Activated naive CD4-positive, alpha-beta T cell treated with anti-CD3 and anti-CD28 coated beads, Interleukin-2, amount 50 U/mL, for 72 hours (primary cell): ENCODE results near the gene SRP54. TPM values are rescaled to one million over a fixed set of nuclear protein-coding genes. Genes with fewer than 3 reads are reported as not detected.
"Not testable (repeated sequence)": the region's sequence is repeated elsewhere in the genome, so short reads cannot be mapped to it uniquely, and the experiment has no call there.

Experiments used
- ATAC-seq, 2 donors: fragments of 150-1000 bp; cut with Tn5 transposase; 2 replicates each; pipeline ENCODE4 v1.10.0; 2021; ENCODE audit warnings: mild to moderate bottlenecking in 2 of 2, moderate library complexity in 2 of 2
- DNase-seq, 2 donors: peaks; one replicate each; pipeline ENCODE4 v3.0.0; 2021 to 2022; ENCODE audit warnings: low spot score in 2 of 2
- H3K27ac Mint-ChIP-seq, 2 donors: one replicate each; pipeline ENCODE4 v1.8.0; 2022; ENCODE audit warnings: mild to moderate bottlenecking in 2 of 2, mixed read lengths in 2 of 2
- H3K36me3 Mint-ChIP-seq, 2 donors: one replicate each; pipeline ENCODE4 v1.8.0; 2022; ENCODE audit warnings: mixed read lengths in 2 of 2
- H3K9me3 Mint-ChIP-seq, 2 donors: one replicate each; pipeline ENCODE4 v1.8.0; 2022; ENCODE audit warnings: mixed read lengths in 2 of 2
- total RNA-seq, 2 donors: library from RNA; stranded (reverse); gene quantifications; one replicate each; pipeline ENCODE4 v1.2.3, GENCODE V29; 2022

SRP54 gene
- total RNA-seq, 2 donors from 2014 or later, result 96.4 to 117 TPM

- ATAC-seq (no peak), DNase-seq (no peak)
- H3K9me3 Mint-ChIP-seq, result peaks cover 11 to 15% of the 10 kb centered on the region in 2 donors
- H3K27ac Mint-ChIP-seq, result no peak overlapping the region
- H3K36me3 Mint-ChIP-seq, result peaks cover 29 to 54% of the 10 kb centered on the region in 2 donors
Observed at GRCh38 chr14:35032562-35032961, 49.8 kb downstream of the SRP54 start.

GRCh38 chr14:35034440-35034833 is 51.6 kb downstream of the SRP54 start:
- no peak overlapping the region for H3K27ac Mint-ChIP-seq
- no peak for ATAC-seq
- peaks cover 11 to 15% of the 10 kb centered on the region in 2 donors for H3K9me3 Mint-ChIP-seq
- peaks cover 24 to 41% of the 10 kb centered on the region in 2 donors for H3K36me3 Mint-ChIP-seq
- DNase-seq, result peak in 1 of 2 donors; percentile 11

- DNase-seq, H3K27ac Mint-ChIP-seq: not testable (repeated sequence)
- Mint-ChIP-seq H3K36me3 (peaks cover 23 to 39% of the 10 kb centered on the region in 2 donors), H3K9me3 (peaks cover 11 to 15% of the 10 kb centered on the region in 2 donors)
- ATAC-seq, result peak in 1 of 2 donors; percentile 24
Observed at GRCh38 chr14:35034944-35035554, 52.3 kb downstream of the SRP54 start.

GRCh38 chr14:35038312-35038711 is 55.5 kb downstream of the SRP54 start:
- DNase-seq, H3K27ac Mint-ChIP-seq, ATAC-seq: not testable (repeated sequence)
- H3K9me3 Mint-ChIP-seq, result peaks cover 9 to 13% of the 10 kb centered on the region in 2 donors
- peaks cover 21 to 28% of the 10 kb centered on the region in 2 donors for H3K36me3 Mint-ChIP-seq

- ATAC-seq (no peak), DNase-seq (no peak)
- H3K36me3 Mint-ChIP-seq, result peaks cover 0 to 3% of the 10 kb centered on the region in 2 donors
- no peaks in the 10 kb centered on the region for H3K9me3 Mint-ChIP-seq
- H3K27ac Mint-ChIP-seq, result no peak overlapping the region
Observed at GRCh38 chr14:35042632-35043031, 59.8 kb downstream of the SRP54 start.

- Mint-ChIP-seq H3K27ac (no peak overlapping the region), H3K36me3 (peaks cover 0 to 7% of the 10 kb centered on the region in 2 donors), H3K9me3 (no peaks in the 10 kb centered on the region)
- DNase-seq (no peak), ATAC-seq (no peak)
Observed at GRCh38 chr14:35043046-35043445, 60.3 kb downstream of the SRP54 start.

GRCh38 chr14:35044939-35045797 is 62.4 kb downstream of the SRP54 start:
- DNase-seq (no peak), ATAC-seq (peak in 1 of 2 donors; percentile 11)
- peak overlapping the region; percentile 95 to 99 for H3K27ac Mint-ChIP-seq
- peaks cover 0 to 7% of the 10 kb centered on the region in 2 donors for H3K36me3 Mint-ChIP-seq
- H3K9me3 Mint-ChIP-seq, result no peaks in the 10 kb centered on the region

- no peak for ATAC-seq
- peaks cover 0 to 7% of the 10 kb centered on the region in 2 donors for H3K36me3 Mint-ChIP-seq
- no peaks in the 10 kb centered on the region for H3K9me3 Mint-ChIP-seq
- DNase-seq, result no peak
- peak overlapping the region; percentile 95 to 99 for H3K27ac Mint-ChIP-seq
Observed at GRCh38 chr14:35045798-35046047, 62.9 kb downstream of the SRP54 start.

- peak within 1 kb of the TSS; percentile 95 to 99 for H3K27ac Mint-ChIP-seq
- DNase-seq (peak; percentile 96 to 98), ATAC-seq (peak; percentile 92 to 95)
- H3K36me3 Mint-ChIP-seq, result peaks cover 0 to 7% of the 10 kb centered on the region in 2 donors
- H3K9me3 Mint-ChIP-seq, result no peaks in the 10 kb centered on the region
Observed at GRCh38 chr14:35046048-35046750, 63.4 kb downstream of the SRP54 start, which contains the start of gene FAM177A1. TSS of gene FAM177A1 (plus strand) at chr14:35046272. CDS start at chr14:35046464, 192 bp downstream.

- H3K36me3 Mint-ChIP-seq, result peaks cover 0 to 7% of the 10 kb centered on the region in 2 donors
- peak; percentile 17 to 24 for ATAC-seq
- DNase-seq, result no peak
Observed at GRCh38 chr14:35046751-35047536, 64.2 kb downstream of the SRP54 start.

GRCh38 chr14:35047976-35048513 is 65.3 kb downstream of the SRP54 start:
- H3K27ac Mint-ChIP-seq, result peak overlapping the region in 1 of 2 donors; percentile 95
- ATAC-seq, result no peak
- no peak for DNase-seq
- peaks cover 0 to 7% of the 10 kb centered on the region in 2 donors for H3K36me3 Mint-ChIP-seq
- H3K9me3 Mint-ChIP-seq, result no peaks in the 10 kb centered on the region

More at GRCh38 chr14:35046751-35047536, 64.2 kb downstream of the SRP54 start:
- Mint-ChIP-seq H3K9me3 (no peaks in the 10 kb centered on the region), H3K27ac (peak overlapping the region; percentile 95 to 97)

GRCh38 chr14:35050652-35051051 is 67.9 kb downstream of the SRP54 start:
- DNase-seq (no peak), ATAC-seq (no peak)
- Mint-ChIP-seq H3K27ac (no peak overlapping the region), H3K9me3 (no peaks in the 10 kb centered on the region), H3K36me3 (peaks cover 0 to 7% of the 10 kb centered on the region in 2 donors)

- H3K9me3 Mint-ChIP-seq, result no peaks in the 10 kb centered on the region
- no peak overlapping the region for H3K27ac Mint-ChIP-seq
- no peak for DNase-seq
- no peak for ATAC-seq
- H3K36me3 Mint-ChIP-seq, result peaks cover 0 to 7% of the 10 kb centered on the region in 2 donors
Observed at GRCh38 chr14:35051796-35052195, 69.0 kb downstream of the SRP54 start.

GRCh38 chr14:35052637-35053036 is 69.8 kb downstream of the SRP54 start:
- DNase-seq, result no peak
- no peak for ATAC-seq
- no peaks in the 10 kb centered on the region for H3K9me3 Mint-ChIP-seq
- H3K27ac Mint-ChIP-seq, result no peak overlapping the region
- H3K36me3 Mint-ChIP-seq, result peaks cover 0 to 5% of the 10 kb centered on the region in 2 donors

- not testable (repeated sequence) for H3K9me3 Mint-ChIP-seq, ATAC-seq, H3K36me3 Mint-ChIP-seq, DNase-seq, H3K27ac Mint-ChIP-seq
Observed at GRCh38 chr14:35061113-35061791, 78.5 kb downstream of the SRP54 start.
